WTC11 (cell line): ENCODE results near the gene SH3BGRL3. TPM values are rescaled to one million over a fixed set of nuclear protein-coding genes. Genes with fewer than 3 reads are reported as not detected.
A peak's percentile ranks its signal among the peaks of the same experiment; 100 is the strongest.

ENCODE experiments used
- ATAC-seq: fragments of 200-7000 bp; cut with Tn5 transposase; 2 replicates; pipeline ENCODE4 v1.10.0; 2021; ENCODE audit warnings: mild to moderate bottlenecking, moderate library complexity
- CTCF ChIA-PET: fragments of 300-600 bp; sonication (Branson Sonifier 250); formaldehyde crosslinking; loops from one replicate; lab custom pipeline; 2021; ENCODE audit warnings: antibody characterized with exemption; lab: Charles Lee
- POLR2A ChIA-PET: fragments of 350-600 bp; sonication (Branson Sonifier 250); formaldehyde crosslinking; loops from one replicate; lab custom pipeline; 2021; ENCODE audit warnings: antibody characterized with exemption; lab: Charles Lee
- DNase-seq: peaks from one replicate; pipeline ENCODE4 v3.0.0; 2021; ENCODE audit warnings: low spot score
- H3K27ac Mint-ChIP-seq: 2 replicates; pipeline ENCODE4 v1.8.0; 2021; ENCODE audit warnings: mixed read lengths
- H3K27me3 Mint-ChIP-seq: 2 replicates; pipeline ENCODE4 v1.8.0; 2021; ENCODE audit warnings: low read depth, mild to moderate bottlenecking, moderate library complexity, mixed read lengths
- H3K36me3 Mint-ChIP-seq: 2 replicates; pipeline ENCODE4 v1.8.0; 2021; ENCODE audit warnings: mixed read lengths
- H3K4me1 Mint-ChIP-seq: 2 replicates; pipeline ENCODE4 v1.8.0; 2022; ENCODE audit warnings: mixed read lengths
- H3K4me3 Mint-ChIP-seq: 2 replicates; pipeline ENCODE4 v1.8.0; 2021; ENCODE audit warnings: mild to moderate bottlenecking, moderate library complexity, mixed read lengths
- H3K9me3 Mint-ChIP-seq: 2 replicates; pipeline ENCODE4 v1.8.0; 2021; ENCODE audit warnings: mixed read lengths
- CTCF ChIP-seq: fragments of 200-600 bp; IDR thresholded peaks from 2 replicates; pipeline ENCODE4 v1.8.0; 2022; ENCODE audit warnings: antibody characterized with exemption
- E2F1 ChIP-seq: sonication (generic); formaldehyde crosslinking; IDR thresholded peaks from 2 replicates; pipeline ENCODE4 v1.8.0; 2022; ENCODE audit warnings: mild to moderate bottlenecking, missing genetic modification reagents
- ESRRA ChIP-seq: sonication (generic); formaldehyde crosslinking; IDR thresholded peaks from 2 replicates; pipeline ENCODE4 v1.8.1; 2022; ENCODE audit warnings: mild to moderate bottlenecking, missing genetic modification reagents, borderline replicate concordance
- HMGA2 ChIP-seq: fragments of 250-450 bp; sonication (Bioruptor Pico); IDR thresholded peaks from 2 replicates; pipeline ENCODE4 v1.4.0; 2021; ENCODE audit warnings: mild to moderate bottlenecking, moderate library complexity
- MAX ChIP-seq: sonication (generic); formaldehyde crosslinking; IDR thresholded peaks from 2 replicates; pipeline ENCODE4 v1.8.0; 2022; ENCODE audit warnings: mild to moderate bottlenecking, missing genetic modification reagents
- NR1H2 ChIP-seq: sonication (generic); formaldehyde crosslinking; IDR thresholded peaks from 2 replicates; pipeline ENCODE4 v1.9.0; 2021; ENCODE audit warnings: mild to moderate bottlenecking, moderate library complexity, missing genetic modification reagents
- NR3C1 ChIP-seq: sonication (generic); formaldehyde crosslinking; conservative IDR thresholded peaks from 2 replicates; pipeline ENCODE4 v1.8.1; 2023; ENCODE audit warnings: low read depth, mild to moderate bottlenecking, missing genetic modification reagents
- RORB ChIP-seq: fragments of 250-450 bp; sonication (Bioruptor Pico); IDR thresholded peaks from 2 replicates; pipeline ENCODE4 v1.9.0; 2021; ENCODE audit warnings: mild to moderate bottlenecking
- SMAD4 ChIP-seq: sonication (generic); formaldehyde crosslinking; IDR thresholded peaks from 2 replicates; pipeline ENCODE4 v1.8.0; 2022; ENCODE audit warnings: mild to moderate bottlenecking, missing genetic modification reagents
- SOX15 ChIP-seq: fragments of 250-450 bp; sonication (Bioruptor Pico); IDR thresholded peaks from 2 replicates; pipeline ENCODE4 v1.9.0; 2021; ENCODE audit warnings: mild to moderate bottlenecking
- TEAD1 ChIP-seq: sonication (generic); formaldehyde crosslinking; IDR thresholded peaks from 2 replicates; pipeline ENCODE4 v1.8.0; 2022; ENCODE audit warnings: mild to moderate bottlenecking, missing genetic modification reagents
- TP53 ChIP-seq: sonication (generic); formaldehyde crosslinking; IDR thresholded peaks from 2 replicates; pipeline ENCODE4 v1.8.1; 2023; ENCODE audit warnings: mild to moderate bottlenecking, missing genetic modification reagents
- ZMAT4 ChIP-seq: fragments of 250-450 bp; sonication (Bioruptor Pico); IDR thresholded peaks from 2 replicates; pipeline ENCODE4 v1.9.0; 2021; ENCODE audit warnings: mild to moderate bottlenecking
- ZNF219 ChIP-seq: sonication (generic); formaldehyde crosslinking; IDR thresholded peaks from 2 replicates; pipeline ENCODE4 v1.8.0; 2023; ENCODE audit warnings: missing genetic modification reagents, mild to moderate bottlenecking, borderline replicate concordance
- ZNF512 ChIP-seq: sonication (generic); formaldehyde crosslinking; IDR thresholded peaks from 2 replicates; pipeline ENCODE4 v1.8.1; 2022; ENCODE audit warnings: missing genetic modification reagents, borderline replicate concordance
- ZSCAN18 ChIP-seq: fragments of 250-450 bp; sonication (Bioruptor Pico); IDR thresholded peaks from 2 replicates; pipeline ENCODE4 v2.1.2; 2022; ENCODE audit warnings: mild to moderate bottlenecking, moderate library complexity
- total RNA-seq: library from RNA; stranded (reverse); gene quantifications from 3 replicates; pipeline ENCODE4 v1.2.3, GENCODE V29; 2021

The SH3BGRL3 gene
- total RNA-seq, 1 experiment from 2014 or later: 70.8 TPM

GRCh38 chr1:26318338-26319064, 38.6 kb downstream of the SH3BGRL3 start (continued):
- TF ChIP-seq TEAD1 (CRISPR knock-in tag) (no peak), NR1H2 (CRISPR knock-in tag) (no peak), ZMAT4 (no peak), MAX (CRISPR knock-in tag) (no peak), RORB (CRISPR knock-in tag) (no peak)

GRCh38 chr1:26320896-26321295, 41.0 kb downstream of the SH3BGRL3 start:
- Mint-ChIP-seq H3K27me3 (no peaks in the 10 kb centered on the region), H3K27ac (no peak overlapping the region), H3K4me1 (peaks cover 22% of the 10 kb centered on the region), H3K36me3 (peaks cover 21% of the 10 kb centered on the region), H3K4me3 (no peak overlapping the region), H3K9me3 (no peaks in the 10 kb centered on the region)
- DNase-seq: no peak
- TF ChIP-seq SOX15: no peak
- no peak for TF ChIP-seq TP53 (CRISPR knock-in tag)
- no peak for TF ChIP-seq ZSCAN18 (CRISPR knock-in tag)
- TF ChIP-seq ZNF219 (CRISPR knock-in tag): no peak
- no peak for TF ChIP-seq ESRRA (CRISPR knock-in tag)
- TF ChIP-seq HMGA2: no peak
- no peak for TF ChIP-seq NR3C1
- TF ChIP-seq E2F1 (CRISPR knock-in tag): no peak
- TF ChIP-seq SMAD4 (CRISPR knock-in tag): no peak
- TF ChIP-seq ZNF512 (CRISPR knock-in tag): no peak
- ChIA-PET POLR2A (no interaction called here), CTCF (interaction anchor here (1.0 to 11.1 kb wide), 13 partner anchors 13 to 156 kb away, joined by 3 to 306 read pairs (median 6); partner anchors contain the start of genes SH3BGRL3 and ZNF593)
- ATAC-seq: no peak

GRCh38 chr1:26321315-26322041, 41.6 kb downstream of the SH3BGRL3 start:
- ChIA-PET POLR2A (interaction anchor here (0.8 to 0.9 kb wide), 2 partner anchors 87 to 96 kb away, joined by 3 read pairs; partner anchors contain the start of gene CEP85), CTCF (interaction anchor here (0.6 to 11.1 kb wide), 34 partner anchors 10 to 276 kb away, joined by 3 to 306 read pairs (median 4); partner anchors contain the start of genes CATSPER4, SH3BGRL3, SLC30A2 and UBXN11)
- DNase-seq: peak; percentile 98
- peak; percentile 85 for TF ChIP-seq CTCF
- TF ChIP-seq SMAD4 (CRISPR knock-in tag): no peak
- TF ChIP-seq MAX (CRISPR knock-in tag): 0 out of 2 replicates have a peak, but pooled peaks have one; percentile 31
- Mint-ChIP-seq H3K4me1 (peaks cover 20% of the 10 kb centered on the region), H3K4me3 (no peak overlapping the region), H3K27me3 (no peaks in the 10 kb centered on the region), H3K27ac (peak overlapping the region; percentile 93), H3K9me3 (no peaks in the 10 kb centered on the region), H3K36me3 (peaks cover 21% of the 10 kb centered on the region)
- ATAC-seq: peak; percentile 83
